ENCODE measurements around the gene TALDO1. TPM values are rescaled to one million over a fixed set of nuclear protein-coding genes. Genes with fewer than 3 reads are reported as not detected.

The TALDO1 gene
- total and polyA plus RNA-seq, 3 donors from 2014 or later: 84.8 to 88.1 (median 86.6) TPM

DNA sequence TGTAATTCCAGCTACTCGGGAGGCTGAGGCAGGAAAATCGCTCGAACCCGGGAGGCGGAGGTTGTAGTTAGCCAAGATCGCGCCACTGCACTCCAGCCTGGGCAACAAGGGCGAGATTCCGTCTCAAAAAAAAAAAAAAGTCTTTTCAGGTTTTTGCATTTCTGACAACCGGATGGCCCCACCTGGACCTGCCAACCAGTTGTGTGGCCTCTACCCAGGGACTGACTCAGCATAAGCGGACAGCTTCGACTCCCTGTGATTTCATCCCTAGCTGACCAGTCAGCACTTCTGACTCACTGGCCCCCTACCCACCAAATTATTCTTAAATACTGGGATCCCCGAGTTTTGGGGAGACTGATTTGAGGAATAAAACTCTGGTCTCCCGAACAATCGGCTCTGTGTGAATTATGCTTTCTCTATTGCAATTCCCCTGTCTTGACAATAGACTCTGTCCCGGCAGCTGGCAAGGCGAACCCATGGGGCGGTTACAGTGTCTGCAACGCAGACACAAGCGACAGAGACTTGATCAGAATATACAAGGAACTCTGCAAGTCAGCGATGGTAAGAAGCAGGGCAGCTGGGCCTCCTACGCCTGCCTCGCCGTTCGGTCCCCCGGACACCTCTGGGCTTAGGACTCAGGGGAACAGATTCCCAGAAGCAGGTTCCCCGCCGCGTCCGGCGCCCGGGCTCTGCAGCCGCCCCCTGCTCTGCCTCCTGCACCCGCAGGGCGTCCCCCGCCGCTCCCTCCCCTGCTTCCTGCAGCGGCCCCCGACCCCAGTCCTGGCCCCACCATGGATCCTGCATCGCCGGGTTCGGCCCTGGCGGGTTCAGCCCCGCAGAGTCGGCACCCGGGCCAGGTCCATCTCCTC is 741 bp upstream of the TALDO1 start:
- TF ChIP-seq, protein P1, sequence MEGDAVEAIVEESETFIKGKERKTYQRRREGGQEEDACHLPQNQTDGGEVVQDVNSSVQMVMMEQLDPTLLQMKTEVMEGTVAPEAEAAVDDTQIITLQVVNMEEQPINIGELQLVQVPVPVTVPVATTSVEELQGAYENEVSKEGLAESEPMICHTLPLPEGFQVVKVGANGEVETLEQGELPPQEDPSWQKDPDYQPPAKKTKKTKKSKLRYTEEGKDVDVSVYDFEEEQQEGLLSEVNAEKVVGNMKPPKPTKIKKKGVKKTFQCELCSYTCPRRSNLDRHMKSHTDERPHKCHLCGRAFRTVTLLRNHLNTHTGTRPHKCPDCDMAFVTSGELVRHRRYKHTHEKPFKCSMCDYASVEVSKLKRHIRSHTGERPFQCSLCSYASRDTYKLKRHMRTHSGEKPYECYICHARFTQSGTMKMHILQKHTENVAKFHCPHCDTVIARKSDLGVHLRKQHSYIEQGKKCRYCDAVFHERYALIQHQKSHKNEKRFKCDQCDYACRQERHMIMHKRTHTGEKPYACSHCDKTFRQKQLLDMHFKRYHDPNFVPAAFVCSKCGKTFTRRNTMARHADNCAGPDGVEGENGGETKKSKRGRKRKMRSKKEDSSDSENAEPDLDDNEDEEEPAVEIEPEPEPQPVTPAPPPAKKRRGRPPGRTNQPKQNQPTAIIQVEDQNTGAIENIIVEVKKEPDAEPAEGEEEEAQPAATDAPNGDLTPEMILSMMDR (IDR thresholded peaks at IDR 0.05): no peak
- TF ChIP-seq POLR2A (IDR thresholded peaks at IDR 0.05): no peak
- intact Hi-C loops (cut with DNase I; ENCODE audit: low total_unique reads): no loop called here
- no peaks in the 10 kb centered on the region for H3K27me3 ChIP-seq
- H3K4me1 ChIP-seq: peaks cover 14% of the 10 kb centered on the region
- WGBS, 2 donors: 29 to 34% methylated on average over 26 to 35 of the region's 46 CpGs
- H3K9me3 ChIP-seq: no peaks in the 10 kb centered on the region
- peak overlapping the region; percentile 93 to 100 for H3K4me3 ChIP-seq
- peak overlapping the region in 1 of 2 donors; percentile 39 for H3K27ac ChIP-seq
- H3K36me3 ChIP-seq (ENCODE audit: low read depth, missing control alignments): no peaks in the 10 kb centered on the region
- no peak for DNase-seq

DNA sequence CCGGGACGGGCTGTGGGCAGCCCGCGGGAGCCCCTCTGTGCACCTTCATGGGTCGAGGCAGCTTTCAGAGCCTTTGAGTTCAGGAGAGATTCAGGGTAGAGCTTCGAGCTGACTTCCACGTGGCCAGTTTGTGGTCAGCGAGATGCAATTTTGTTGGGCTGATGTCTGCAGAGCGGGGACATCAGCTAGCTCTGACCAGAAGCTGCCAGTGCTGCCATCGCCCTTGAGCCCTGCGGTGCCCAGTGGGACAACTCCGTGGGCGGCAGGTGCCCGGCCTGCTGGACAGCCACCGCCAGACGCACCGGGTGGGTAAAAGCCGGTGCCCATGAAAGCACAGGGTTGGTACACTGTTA is 719 bp downstream of the TALDO1 start:
- WGBS, 2 donors: 8 to 18% methylated on average over 9 to 18 of the region's 18 CpGs
- peak overlapping the region; percentile 14 to 79 for H3K27ac ChIP-seq
- DNase-seq: no peak
- intact Hi-C loops (cut with DNase I; ENCODE audit: low total_unique reads): no loop called here
- H3K4me1 ChIP-seq: peaks cover 14% of the 10 kb centered on the region
- no peaks in the 10 kb centered on the region for H3K9me3 ChIP-seq
- peak overlapping the region; percentile 93 to 100 for H3K4me3 ChIP-seq
- no peaks in the 10 kb centered on the region for H3K36me3 ChIP-seq (ENCODE audit: low read depth, missing control alignments)
- H3K27me3 ChIP-seq: no peaks in the 10 kb centered on the region
- TF ChIP-seq, protein P1 (IDR thresholded peaks at IDR 0.05): no peak
- TF ChIP-seq POLR2A (IDR thresholded peaks at IDR 0.05): no peak

DNA sequence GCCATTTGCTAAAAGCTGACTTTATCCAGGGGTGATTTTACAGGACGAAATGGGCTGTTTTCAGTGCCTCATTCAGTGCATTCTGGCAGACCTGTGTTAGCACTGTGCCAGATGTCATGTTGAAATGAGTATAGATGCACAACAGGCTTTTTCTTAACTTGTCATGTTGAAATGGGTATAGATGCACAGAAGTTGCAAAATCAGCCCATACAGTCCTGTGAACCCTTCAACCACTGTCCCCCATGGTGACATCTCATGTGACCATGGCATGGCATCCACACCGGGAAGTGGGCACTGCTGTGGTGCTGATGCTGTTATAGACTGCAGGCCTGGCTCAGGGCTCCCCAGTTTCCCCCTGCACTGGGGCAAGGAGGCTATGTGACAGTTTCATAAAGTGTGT is 2.5 kb downstream of the TALDO1 start:
- Histone ChIP-seq H3K27me3 (no peaks in the 10 kb centered on the region), H3K9me3 (no peaks in the 10 kb centered on the region), H3K4me1 (peaks cover 14% of the 10 kb centered on the region), H3K36me3 (ENCODE audit: low read depth, missing control alignments) (no peaks in the 10 kb centered on the region), H3K4me3 (no peak overlapping the region), H3K27ac (no peak overlapping the region)
- no peak for DNase-seq
- no peak for TF ChIP-seq POLR2A (IDR thresholded peaks at IDR 0.05)
- TF ChIP-seq, protein P1 (IDR thresholded peaks at IDR 0.05): no peak
- intact Hi-C loops (cut with DNase I; ENCODE audit: low total_unique reads): no loop called here
- 43 to 81% methylated on average over 2 of the region's 2 CpGs for WGBS, 2 donors

DNA sequence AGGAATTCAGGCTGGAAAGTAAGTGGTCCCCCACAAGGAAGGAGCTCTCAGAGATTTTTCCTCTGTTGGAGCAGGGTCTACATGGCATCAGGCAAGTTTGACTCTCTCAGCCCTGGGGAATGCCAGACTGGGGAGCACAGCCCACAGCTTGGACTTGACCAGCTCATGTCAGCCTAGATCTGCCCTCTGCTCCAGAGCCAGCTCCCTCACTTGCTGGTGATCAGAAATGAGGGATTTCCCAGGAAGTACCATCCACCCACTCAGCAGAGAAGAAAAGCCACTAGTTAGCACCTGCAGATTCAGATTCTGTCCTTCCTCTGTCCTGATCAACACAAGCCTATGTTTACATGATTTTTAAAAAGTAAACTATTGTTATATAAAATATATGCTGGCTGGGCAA is 13.0 kb downstream of the TALDO1 start:
- intact Hi-C loops (cut with DNase I; ENCODE audit: low total_unique reads): no loop called here
- Histone ChIP-seq H3K27ac (no peak overlapping the region), H3K4me1 (no peaks in the 10 kb centered on the region), H3K4me3 (no peak overlapping the region), H3K36me3 (ENCODE audit: low read depth, missing control alignments) (no peaks in the 10 kb centered on the region), H3K9me3 (no peaks in the 10 kb centered on the region), H3K27me3 (no peaks in the 10 kb centered on the region)
- DNase-seq: no peak
- no peak for TF ChIP-seq POLR2A (IDR thresholded peaks at IDR 0.05)
- TF ChIP-seq, protein P1 (IDR thresholded peaks at IDR 0.05): no peak

Data from testis (tissue), 3 donors.